ENCODE results near the gene ARHGEF1. TPM values are rescaled to one million over a fixed set of nuclear protein-coding genes. Genes with fewer than 3 reads are reported as not detected.

The ARHGEF1 gene
- total RNA-seq, 1 experiment from 2014 or later: 39.6 TPM

DNA sequence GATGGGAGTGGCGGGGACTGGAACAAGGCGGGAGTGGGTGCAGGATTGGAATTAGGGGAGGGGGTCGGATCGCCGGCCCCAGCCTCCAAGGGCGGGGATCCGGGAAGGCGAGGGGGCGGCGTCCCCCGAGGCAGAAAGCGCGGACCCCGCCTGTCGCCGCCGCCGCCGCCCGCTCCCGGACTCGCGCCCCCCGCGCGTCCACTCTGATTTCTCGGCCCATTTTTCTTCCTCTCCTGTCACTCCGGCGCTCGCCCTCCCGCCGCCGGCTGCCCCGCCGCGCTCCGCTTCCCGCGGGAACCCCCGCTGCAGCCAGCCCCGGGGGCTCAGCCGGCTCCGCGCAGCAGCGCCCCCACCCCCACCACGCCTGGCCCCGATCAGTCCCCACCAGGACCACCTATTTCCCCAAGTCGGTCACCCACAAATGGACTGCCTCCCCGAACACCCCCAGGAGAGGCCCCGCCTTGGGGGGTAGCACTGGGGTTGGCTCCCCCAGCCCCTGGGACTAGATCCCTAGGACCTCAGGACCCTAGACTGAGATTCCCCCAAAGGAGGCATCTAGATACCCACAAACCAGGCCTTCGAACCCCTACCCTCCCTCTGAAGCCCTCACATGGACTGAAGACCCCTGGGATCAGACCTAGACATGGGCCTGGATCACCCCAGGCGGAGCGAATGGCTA is 57.9 kb downstream of the ARHGEF1 start:
- no peak for DNase-seq (ENCODE audit: extremely low read depth, low read depth)

DNA sequence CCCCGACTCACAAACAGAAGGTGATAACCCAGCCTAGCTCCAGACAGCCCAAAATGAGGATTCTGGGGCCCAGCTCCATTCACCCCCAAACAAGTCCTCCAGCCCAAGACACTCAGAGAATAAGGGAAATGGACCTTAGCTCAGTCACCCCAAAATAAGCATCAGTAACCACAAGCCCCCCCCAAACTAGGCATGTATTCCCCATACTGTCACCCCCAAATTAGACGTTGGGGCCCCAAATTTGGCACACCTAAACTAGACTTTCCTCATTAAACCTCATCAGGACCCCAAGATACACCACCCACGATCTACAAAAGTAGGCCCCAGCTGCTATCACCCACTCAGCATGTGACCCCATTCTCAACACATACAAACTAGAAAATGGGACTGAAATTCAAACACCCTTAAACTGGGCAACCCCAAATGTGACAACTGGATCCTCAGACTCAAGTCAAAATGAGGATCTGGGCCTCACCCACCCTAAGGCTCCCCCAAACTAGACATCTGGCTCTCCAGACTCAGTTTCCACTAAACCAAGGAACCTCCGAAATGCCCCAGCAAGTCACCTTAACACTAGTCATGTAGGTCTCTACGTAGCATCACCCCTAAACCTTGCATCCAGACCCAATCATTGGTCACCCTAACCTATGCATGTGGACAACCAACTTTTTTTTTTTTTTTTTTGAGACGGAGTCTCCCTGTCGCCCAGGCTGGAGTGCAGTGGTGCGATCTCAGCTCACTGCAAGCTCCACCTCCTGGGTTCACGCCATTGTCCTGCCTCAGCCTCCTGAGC is 58.6 kb downstream of the ARHGEF1 start:
- no peak for DNase-seq (ENCODE audit: extremely low read depth, low read depth)

DNA sequence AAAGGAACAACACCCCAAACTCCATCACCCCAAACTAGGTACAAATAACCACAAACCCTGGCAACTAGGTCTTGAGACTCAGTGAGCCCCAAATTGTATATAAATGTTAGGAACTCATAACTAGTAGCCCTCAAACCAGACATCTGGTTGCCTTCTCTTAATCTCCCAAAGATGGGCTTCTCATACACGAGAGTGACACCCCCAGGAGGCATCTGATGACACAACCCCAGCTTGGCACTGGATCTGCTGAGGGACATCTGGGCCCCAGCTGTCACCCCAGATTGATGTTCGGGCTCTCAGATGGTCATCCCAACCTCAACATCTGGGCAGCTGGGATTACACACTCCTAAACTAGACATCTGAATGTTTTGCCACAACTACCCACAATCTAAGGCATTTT is 61.4 kb downstream of the ARHGEF1 start:
- DNase-seq (ENCODE audit: extremely low read depth, low read depth): no peak

DNA sequence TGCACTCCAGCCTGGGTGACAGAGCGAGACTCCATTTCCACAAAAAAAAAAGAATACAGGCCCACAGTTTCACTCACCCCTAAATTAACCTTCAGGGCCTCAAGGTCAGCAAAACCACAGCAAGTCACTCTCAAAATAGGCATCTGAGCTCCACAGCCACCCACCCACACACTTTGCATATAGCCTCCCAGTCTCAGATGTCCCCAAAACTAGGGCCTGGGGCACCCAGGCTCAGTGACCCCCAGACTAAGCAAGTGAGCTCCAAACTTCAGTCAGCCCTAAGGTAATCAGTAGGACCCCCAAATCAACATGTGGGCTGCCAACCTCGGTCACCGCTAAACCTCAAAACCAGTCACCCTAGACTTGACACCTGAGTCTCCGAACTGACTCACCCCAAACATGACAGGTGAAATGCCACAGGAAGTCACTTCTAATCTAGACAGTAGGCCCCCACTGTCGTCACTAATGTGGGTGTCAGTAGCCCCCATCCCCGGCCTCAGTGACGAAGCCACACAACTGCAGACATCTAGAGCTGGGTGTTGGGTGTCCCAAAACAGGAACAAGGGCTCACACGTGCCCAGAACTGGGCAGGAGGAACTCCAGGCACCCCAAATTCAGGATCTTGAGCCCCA is 62.3 kb downstream of the ARHGEF1 start:
- DNase-seq (ENCODE audit: extremely low read depth, low read depth): no peak

DNA sequence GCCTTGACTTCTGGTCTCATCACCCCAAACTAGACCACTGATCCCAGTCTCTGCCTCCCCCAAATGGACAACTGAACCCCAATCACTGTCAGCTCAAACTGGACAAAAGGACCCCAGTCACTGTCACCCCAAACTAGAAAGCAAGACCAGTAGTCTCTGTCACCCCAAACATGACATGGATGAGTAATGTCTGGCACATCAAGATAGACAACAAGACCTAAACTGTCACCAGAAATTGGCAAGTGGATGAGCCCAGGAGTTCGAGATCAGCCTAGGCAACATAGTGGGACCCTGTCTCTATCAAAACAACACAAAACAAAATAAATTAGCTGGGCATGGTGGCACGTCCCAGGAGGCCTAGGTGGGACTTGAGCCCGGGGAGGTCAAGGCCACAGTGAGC is 64.1 kb downstream of the ARHGEF1 start:
- no peak for DNase-seq (ENCODE audit: extremely low read depth, low read depth)

DNA sequence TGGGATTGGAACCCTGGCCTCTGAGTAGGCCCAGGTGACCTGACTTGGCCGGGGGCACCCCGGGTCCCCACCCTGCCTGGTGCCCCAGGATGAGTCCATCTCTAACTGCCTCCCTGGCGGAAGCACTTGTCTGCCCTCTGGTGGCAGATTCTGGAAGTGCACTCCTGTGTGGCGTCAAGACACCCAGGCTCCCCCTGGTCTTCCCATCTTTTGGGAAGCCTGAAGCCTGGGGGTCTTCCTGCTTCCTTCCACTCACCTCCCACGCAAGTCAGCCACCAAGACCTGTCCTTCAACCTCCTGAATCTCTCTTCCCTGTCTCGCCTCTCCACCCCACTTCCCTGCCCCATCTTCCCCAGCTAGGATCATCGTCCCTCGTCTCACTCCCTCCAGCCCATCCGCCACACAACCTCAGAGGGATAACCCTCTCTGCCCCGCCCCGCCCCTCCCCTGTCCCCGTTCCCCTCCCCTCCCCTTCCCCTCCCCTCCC is 68.7 kb downstream of the ARHGEF1 start:
- peak; percentile 58 for DNase-seq (ENCODE audit: extremely low read depth, low read depth)

DNA sequence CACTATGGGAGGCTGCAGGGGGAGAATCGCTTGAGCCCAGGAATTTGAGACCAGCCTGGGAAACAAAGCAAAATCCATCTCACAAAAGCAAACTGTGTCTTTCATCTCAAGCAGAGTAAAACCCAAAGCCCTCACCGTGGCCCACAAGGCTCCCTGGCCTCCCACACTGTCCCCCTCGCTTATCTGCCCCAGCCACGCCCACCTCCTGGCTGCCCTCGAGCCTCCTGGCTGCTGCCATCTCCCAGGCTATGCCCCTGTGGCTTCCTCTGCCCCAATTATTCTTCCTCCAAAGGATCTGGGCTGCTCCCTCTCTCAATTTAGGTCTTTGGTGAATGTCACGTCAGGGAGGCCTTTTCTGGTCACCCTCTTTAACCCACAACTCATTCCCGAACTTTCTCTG is 72.5 kb downstream of the ARHGEF1 start:
- DNase-seq (ENCODE audit: extremely low read depth, low read depth): no peak

DNA sequence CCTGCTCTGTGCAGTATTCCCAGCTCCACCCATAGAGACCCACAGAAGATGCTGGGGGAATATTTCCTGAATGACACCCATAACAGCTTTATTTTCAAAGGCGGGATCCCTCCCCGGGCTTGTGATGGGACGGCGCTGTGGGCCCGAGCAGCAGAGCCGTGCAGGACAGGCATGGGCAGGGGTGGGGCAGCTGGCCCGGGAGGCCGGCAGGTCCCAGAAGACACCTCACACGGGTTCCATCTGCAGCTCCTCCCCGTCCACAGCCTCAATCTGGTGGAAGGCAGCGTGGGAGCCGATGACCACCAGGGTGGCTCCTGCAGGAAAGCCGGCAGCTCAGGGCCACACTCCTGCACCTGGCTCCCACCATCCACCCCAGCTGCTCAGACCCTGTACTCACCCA is 73.6 kb downstream of the ARHGEF1 start:
- no peak for DNase-seq (ENCODE audit: extremely low read depth, low read depth)

Small RNAs within 50 kb of the gene (small RNA-seq; reads per million reads assigned to genes)
- gene MIR6797: 0 to 0.18 reads per million in 2 experiments

Other genes starting within 250 kb of the ARHGEF1 start
- not detected in 2 replicates for gene CEACAM7, start 194.9 kb upstream of the ARHGEF1 start, total RNA-seq (2014; rRNA removed; shearing (Covaris generic))
- gene CEACAM5, start 174.6 kb upstream of the ARHGEF1 start, total RNA-seq (2014; rRNA removed; shearing (Covaris generic)): not detected in 2 replicates
- not detected in 2 replicates for gene CEACAM6, start 127.7 kb upstream of the ARHGEF1 start, total RNA-seq (2014; rRNA removed; shearing (Covaris generic))
- not detected in 2 replicates for gene CEACAM3, start 86.6 kb upstream of the ARHGEF1 start, total RNA-seq (2014; rRNA removed; shearing (Covaris generic))
- not detected in 2 replicates for gene LYPD4, start 38.5 kb upstream of the ARHGEF1 start, total RNA-seq (2014; rRNA removed; shearing (Covaris generic))
- gene DMRTC2, start 38.1 kb upstream of the ARHGEF1 start, total RNA-seq (2014; rRNA removed; shearing (Covaris generic)): not detected in 2 replicates
- gene RPS19, start 22.9 kb upstream of the ARHGEF1 start, total RNA-seq (2014; rRNA removed; shearing (Covaris generic)): 1,900 and 2,127 TPM in 2 replicates
- gene CD79A, start 5.9 kb upstream of the ARHGEF1 start, total RNA-seq (2014; rRNA removed; shearing (Covaris generic)): not detected in 2 replicates
- not detected in 2 replicates for gene ERFL, start 45.3 kb downstream of the ARHGEF1 start, total RNA-seq (2014; rRNA removed; shearing (Covaris generic))
- 30.4 and 36.0 TPM in 2 replicates for gene RABAC1, start 76.1 kb downstream of the ARHGEF1 start, total RNA-seq (2014; rRNA removed; shearing (Covaris generic))
- gene ATP1A3, start 111.0 kb downstream of the ARHGEF1 start, total RNA-seq (2014; rRNA removed; shearing (Covaris generic)): 0.52 TPM in 1 of 2 replicates, not detected in the other
- 0.07 TPM in 1 of 2 replicates, not detected in the other for gene GRIK5, start 187.0 kb downstream of the ARHGEF1 start, total RNA-seq (2014; rRNA removed; shearing (Covaris generic))
- 8.4 and 8.7 TPM in 2 replicates for gene ZNF574, start 193.0 kb downstream of the ARHGEF1 start, total RNA-seq (2014; rRNA removed; shearing (Covaris generic))
- 0.02 TPM in 1 of 2 replicates, not detected in the other for gene POU2F2, start 249.3 kb downstream of the ARHGEF1 start, total RNA-seq (2014; rRNA removed; shearing (Covaris generic))

All from NCI-H460 (cell line).